ENCODE data around the gene CD244.

Gene CD244

DNA sequence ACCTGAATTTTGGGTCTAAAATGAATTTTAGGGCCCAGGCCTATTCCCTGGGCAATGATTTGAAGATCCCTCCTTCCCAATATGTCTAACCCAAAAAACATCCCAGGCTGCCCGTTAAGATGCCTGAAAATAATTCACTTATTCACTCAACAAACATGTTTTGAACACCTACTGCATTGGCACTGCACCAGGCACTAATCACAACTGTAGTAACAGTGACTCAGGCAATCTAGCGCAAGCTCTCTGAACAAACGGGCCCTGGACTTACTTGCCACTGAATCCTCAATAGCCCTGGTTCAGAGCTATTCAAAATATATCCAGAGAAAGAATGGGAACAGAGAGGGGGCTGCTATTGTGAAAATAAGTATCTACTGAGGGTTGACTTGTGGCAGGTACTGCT lies 4.2 kb downstream of the CD244 start:
- TF ChIP-seq, protein P1, sequence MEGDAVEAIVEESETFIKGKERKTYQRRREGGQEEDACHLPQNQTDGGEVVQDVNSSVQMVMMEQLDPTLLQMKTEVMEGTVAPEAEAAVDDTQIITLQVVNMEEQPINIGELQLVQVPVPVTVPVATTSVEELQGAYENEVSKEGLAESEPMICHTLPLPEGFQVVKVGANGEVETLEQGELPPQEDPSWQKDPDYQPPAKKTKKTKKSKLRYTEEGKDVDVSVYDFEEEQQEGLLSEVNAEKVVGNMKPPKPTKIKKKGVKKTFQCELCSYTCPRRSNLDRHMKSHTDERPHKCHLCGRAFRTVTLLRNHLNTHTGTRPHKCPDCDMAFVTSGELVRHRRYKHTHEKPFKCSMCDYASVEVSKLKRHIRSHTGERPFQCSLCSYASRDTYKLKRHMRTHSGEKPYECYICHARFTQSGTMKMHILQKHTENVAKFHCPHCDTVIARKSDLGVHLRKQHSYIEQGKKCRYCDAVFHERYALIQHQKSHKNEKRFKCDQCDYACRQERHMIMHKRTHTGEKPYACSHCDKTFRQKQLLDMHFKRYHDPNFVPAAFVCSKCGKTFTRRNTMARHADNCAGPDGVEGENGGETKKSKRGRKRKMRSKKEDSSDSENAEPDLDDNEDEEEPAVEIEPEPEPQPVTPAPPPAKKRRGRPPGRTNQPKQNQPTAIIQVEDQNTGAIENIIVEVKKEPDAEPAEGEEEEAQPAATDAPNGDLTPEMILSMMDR (IDR thresholded peaks at IDR 0.05), result no peak

GRCh38 chr1:160858097-160858496 lies 4.6 kb downstream of the CD244 start:
- TF ChIP-seq, protein P1 (IDR thresholded peaks at IDR 0.05), result no peak

DNA sequence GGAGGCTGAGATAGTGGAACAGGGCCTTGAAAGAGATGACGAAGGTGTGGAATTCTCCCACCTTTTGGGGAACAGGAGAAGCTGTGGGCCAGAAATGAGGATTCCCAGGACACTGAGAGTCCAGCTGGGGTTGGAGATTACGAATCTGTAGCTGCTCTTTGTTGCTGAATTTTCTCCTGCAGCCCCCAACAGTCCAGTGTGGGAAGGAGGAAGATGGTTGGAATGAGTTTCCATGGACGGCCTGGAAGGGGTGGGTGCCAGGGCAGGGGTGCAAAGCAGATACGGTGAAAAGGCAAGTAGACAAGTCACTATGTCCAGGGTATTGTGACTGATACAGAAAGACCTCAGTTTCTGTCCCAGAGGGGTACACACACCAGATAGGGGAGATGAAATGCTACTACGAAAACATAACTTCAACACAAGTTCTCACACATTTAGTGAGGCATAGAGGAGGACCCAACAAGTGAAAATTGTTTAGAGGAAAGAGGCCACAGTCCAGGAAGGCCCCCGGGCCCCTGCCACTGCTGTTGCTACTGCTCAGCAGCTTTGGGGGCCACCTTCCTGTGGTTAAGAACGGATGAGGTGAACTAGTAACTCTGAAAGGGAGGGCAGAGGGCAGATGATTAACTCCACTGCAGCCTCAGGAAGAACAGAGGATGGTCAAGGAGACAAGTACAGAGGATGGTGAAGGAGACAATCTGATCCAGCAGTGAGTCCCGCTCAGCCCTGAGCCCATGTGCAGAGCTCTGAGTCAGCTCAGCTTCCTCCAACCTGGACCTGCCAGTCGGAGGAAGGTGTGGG lies 7.3 kb downstream of the CD244 start:
- TF ChIP-seq, protein P1 (IDR thresholded peaks at IDR 0.05), result no peak

DNA sequence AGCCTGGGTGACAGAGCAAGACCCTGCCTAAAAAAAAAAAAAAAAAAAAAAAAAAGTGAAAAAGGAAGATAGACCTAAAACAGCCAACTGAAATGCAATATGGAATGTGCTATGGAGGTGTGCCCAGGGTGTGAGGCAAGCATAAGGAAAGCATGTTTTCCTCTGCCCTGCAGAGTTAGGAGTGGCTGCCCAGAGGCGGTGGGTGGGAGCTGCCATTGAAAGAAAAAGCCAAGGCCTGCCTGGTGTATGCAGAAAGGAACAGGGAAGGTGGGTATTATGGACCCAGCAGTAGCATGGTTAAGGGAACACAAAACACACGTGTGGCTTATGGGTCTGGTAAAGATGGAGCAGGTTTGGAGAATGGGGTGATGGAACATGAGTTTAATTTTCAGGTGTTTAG lies 8.9 kb downstream of the CD244 start:
- TF ChIP-seq, protein P1 (IDR thresholded peaks at IDR 0.05), result no peak

DNA sequence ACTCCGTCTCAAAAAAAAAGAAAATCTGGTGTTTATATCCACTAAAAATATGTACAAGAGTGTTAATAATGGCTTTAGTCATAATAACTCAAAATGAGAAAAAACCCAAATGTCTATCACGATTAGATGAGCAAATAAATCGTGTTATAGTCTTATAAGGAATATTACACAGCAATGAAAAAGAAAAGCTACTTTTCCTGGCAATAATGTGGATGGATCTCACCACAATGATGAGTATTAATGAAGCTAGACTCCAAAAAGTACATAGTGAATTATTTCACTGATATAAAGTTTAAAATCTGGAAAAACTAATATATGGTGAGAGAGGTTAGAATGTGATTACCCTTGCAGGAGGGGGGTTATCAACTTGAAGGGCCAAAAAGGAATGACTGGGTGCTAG lies 9.7 kb downstream of the CD244 start:
- TF ChIP-seq, protein P1 (IDR thresholded peaks at IDR 0.05), result no peak

GRCh38 chr1:160850993-160851392 lies 11.7 kb downstream of the CD244 start:
- TF ChIP-seq, protein P1 (IDR thresholded peaks at IDR 0.05), result no peak

GRCh38 chr1:160850541-160850940 lies 12.1 kb downstream of the CD244 start:
- TF ChIP-seq, protein P1 (IDR thresholded peaks at IDR 0.05), result no peak

Measured in LNCAP (cell line).